ENCODE results near the gene SLC17A4.
"Not testable (repeated sequence)": the region's sequence is repeated elsewhere in the genome, so short reads cannot be mapped to it uniquely, and the experiment has no call there.

DNA sequence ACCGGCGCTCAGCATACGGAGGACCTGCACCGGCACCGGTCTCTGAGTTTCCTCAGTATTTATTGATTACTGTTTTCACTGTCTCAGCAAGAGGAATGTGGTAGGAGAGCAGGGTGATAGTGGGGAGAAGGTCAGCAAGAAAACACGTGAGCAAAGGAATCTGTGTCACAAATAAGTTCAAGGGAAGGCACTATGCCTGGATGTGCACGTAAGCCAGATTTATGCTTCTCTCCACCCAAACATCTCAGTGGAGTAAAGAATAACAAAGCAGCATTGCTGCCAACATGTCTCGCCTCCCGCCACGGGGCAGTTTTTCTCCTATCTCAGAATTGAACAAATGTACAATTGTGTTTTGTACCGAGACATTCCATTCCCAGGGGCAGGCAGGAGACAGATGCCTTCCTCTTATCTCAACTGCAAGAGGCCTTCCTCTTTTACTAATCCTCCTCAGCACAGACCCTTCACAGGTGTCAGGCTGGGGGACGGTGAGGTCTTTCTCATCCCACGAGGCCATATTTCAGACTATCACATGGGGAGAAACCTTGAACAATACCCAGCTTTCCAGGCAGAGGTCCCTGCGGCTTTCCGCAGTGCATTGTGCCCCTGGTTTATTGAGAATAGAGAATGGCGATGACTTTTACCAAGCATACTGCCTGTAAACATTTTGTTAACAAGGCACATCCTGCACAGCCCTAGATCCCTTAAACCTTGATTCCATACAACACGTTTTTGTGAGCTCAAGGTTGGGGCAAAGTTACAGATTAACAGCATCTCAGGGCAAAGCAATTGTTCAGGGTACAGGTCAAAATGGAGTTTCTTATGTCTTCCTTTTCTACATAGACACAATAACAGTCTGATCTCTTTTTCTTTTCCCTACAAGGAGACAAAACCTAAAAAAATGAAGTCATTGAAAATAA, 5.7 kb upstream of the SLC17A4 start:
- TF ChIP-seq, protein P1, sequence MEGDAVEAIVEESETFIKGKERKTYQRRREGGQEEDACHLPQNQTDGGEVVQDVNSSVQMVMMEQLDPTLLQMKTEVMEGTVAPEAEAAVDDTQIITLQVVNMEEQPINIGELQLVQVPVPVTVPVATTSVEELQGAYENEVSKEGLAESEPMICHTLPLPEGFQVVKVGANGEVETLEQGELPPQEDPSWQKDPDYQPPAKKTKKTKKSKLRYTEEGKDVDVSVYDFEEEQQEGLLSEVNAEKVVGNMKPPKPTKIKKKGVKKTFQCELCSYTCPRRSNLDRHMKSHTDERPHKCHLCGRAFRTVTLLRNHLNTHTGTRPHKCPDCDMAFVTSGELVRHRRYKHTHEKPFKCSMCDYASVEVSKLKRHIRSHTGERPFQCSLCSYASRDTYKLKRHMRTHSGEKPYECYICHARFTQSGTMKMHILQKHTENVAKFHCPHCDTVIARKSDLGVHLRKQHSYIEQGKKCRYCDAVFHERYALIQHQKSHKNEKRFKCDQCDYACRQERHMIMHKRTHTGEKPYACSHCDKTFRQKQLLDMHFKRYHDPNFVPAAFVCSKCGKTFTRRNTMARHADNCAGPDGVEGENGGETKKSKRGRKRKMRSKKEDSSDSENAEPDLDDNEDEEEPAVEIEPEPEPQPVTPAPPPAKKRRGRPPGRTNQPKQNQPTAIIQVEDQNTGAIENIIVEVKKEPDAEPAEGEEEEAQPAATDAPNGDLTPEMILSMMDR (IDR thresholded peaks at IDR 0.05; ENCODE audit: extremely low read depth in 1 of 2, insufficient read depth in 1 of 2, low read depth in 1 of 2, low read length in 2 of 2), result not testable (repeated sequence)
- TF ChIP-seq, protein P2, sequence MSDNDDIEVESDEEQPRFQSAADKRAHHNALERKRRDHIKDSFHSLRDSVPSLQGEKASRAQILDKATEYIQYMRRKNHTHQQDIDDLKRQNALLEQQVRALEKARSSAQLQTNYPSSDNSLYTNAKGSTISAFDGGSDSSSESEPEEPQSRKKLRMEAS (IDR thresholded peaks at IDR 0.05; ENCODE audit: insufficient read depth, insufficient read length), result not testable (repeated sequence)
- not testable (repeated sequence) for TF ChIP-seq POLR2A (IDR thresholded peaks at IDR 0.05; ENCODE audit: low read depth, low read length); GATA2 (IDR thresholded peaks at IDR 0.05; ENCODE audit: insufficient read depth, insufficient read length, low read depth, low read length); EZH2 (IDR thresholded peaks at IDR 0.05; ENCODE audit: borderline replicate concordance, low read depth, low read length, severe bottlenecking); POLR2AphosphoS5 (IDR thresholded peaks at IDR 0.05; ENCODE audit: insufficient read depth, low read depth, low read length)
